Ovary (tissue), 10 donors: ENCODE data around the gene CEP83. TPM values are rescaled to one million over a fixed set of nuclear protein-coding genes. Genes with fewer than 3 reads are reported as not detected.

ENCODE experiments used
- DNase-seq, 5 donors: peaks; one replicate each; pipeline ENCODE4 v3.0.0-alpha.2; 2019 to 2020
- H3K27ac ChIP-seq, 2 donors: fragments of 200-600 bp; one replicate each; pipeline versions ENCODE4 v1.5.1 to v1.8.0; 2019 to 2022
- H3K27me3 ChIP-seq: fragments of 200-600 bp; one replicate; pipeline ENCODE4 v1.8.0; 2022
- H3K36me3 ChIP-seq: fragments of 200-600 bp; sonication (generic); one replicate; pipeline ENCODE4 v1.5.1; 2019
- H3K4me1 ChIP-seq: one replicate; pipeline ENCODE4 v1.8.1; 2013; ENCODE audit warnings: mild to moderate bottlenecking, moderate library complexity; ENCODE audit not compliant: insufficient read depth
- H3K4me3 ChIP-seq: fragments of 200-600 bp; sonication (generic); one replicate; pipeline ENCODE4 v1.5.1; 2017
- H3K9me3 ChIP-seq, 2 donors: fragments of 200-600 bp in 1 of 2; sonication (generic) in 1 of 2; one replicate each; pipeline versions ENCODE4 v1.5.1 to v1.8.1; 2013 to 2019; ENCODE audit warnings: mild to moderate bottlenecking in 1 of 2, moderate library complexity in 1 of 2
- EP300 ChIP-seq: sonication (generic); formaldehyde crosslinking; IDR thresholded peaks from one replicate; pipeline ENCODE4 v1.6.1; 2017; ENCODE audit warnings: antibody characterized with exemption
- POLR2A ChIP-seq: fragments of 450-650 bp; IDR thresholded peaks from one replicate; pipeline ENCODE4 v1.6.1; 2017; ENCODE audit warnings: antibody characterized with exemption, mild to moderate bottlenecking, moderate library complexity
- WGBS, 3 donors: extraction: QIAGEN DNeasy Blood & Tissue Kit in 1 of 3; methylation state at CpG; one replicate each; pipeline versions ENCODE4 v1.1.5 to v1.1.7; 2013 to 2017; 5-methylcytosine and 5-hydroxymethylcytosine counted together
- intact Hi-C, 4 donors: fragments of 100-400 bp; cut with DNase I; formaldehyde crosslinking; loops; one replicate each; pipeline versions ENCODE4 v1.11.0 to v1.15.1; 2022 to 2023
- long read RNA-seq, 3 donors: library from polyadenylated mRNA in 2 of 3; unstranded in 2 of 3; transcript quantifications; one replicate each; pipeline ENCODE4 v2.0.0 and lab custom pipeline, GENCODE V29; 2021 to 2026
- polyA plus RNA-seq, 2 donors: library from polyadenylated mRNA; stranded (reverse); fragments of 200-250 nt in 1 of 2; fragments of 350-450 nt in 1 of 2; fragmentation: Illumina TruSeq in 1 of 2; extraction: RNeasy Lipid Tissue Mini Kit (QIAGEN cat#74804) in 1 of 2; gene quantifications; one replicate each; pipeline ENCODE4 v1.2.3, GENCODE V29; 2013 to 2014
- total RNA-seq, 7 donors: library from RNA; depleted of rRNA in 2 of 7; stranded (reverse); fragments of >200 nt in 2 of 7; fragmentation: NEBNext Ultra II Directional in 3 of 7; extraction: Animal tissue kit (Norgen Biotek cat#: 25700) in 3 of 7; gene quantifications; one replicate each; pipeline versions ENCODE4 v1.1.0 to v1.2.4, GENCODE V29; 2016 to 2023
- TF ChIP-seq, protein P1 (sequence below), 3 donors: fragments of 450-650 bp in 2 of 3; fragments of 200-600 bp in 1 of 3; IDR thresholded peaks; one replicate each; pipeline versions ENCODE4 v1.5.1 to v1.8.0; 2016 to 2022; ENCODE audit warnings: antibody characterized with exemption in 3 of 3, mild to moderate bottlenecking in 1 of 3
- donor health status: DM: no; HTN: no; CAD: no; lungs with moderate emphysema.
- donor health status: DM: no; HTN: no; CAD: no.
- donor health status: Bipolar disorder and iron deficiency.
- donor health status: DM: yes; HTN: yes; CAD: no.
- donor health status: DM: no; HTN: no; CAD: no.
- donor health status: DM: yes; HTN: yes; CAD: no.

CEP83 gene
- total RNA-seq (10 to 100 TPM; 15.5 to 47.6 (median 21.2) TPM), polyA plus RNA-seq (1 to 10 TPM; 5.5 to 8.8 TPM)
- long read RNA-seq, donor 1, partial matches to known transcripts: 17 of 27 reads
- long read RNA-seq, donor 1, other reads (novel, unspliced or antisense): 7 of 27 reads
- long read RNA-seq, donor 2, partial matches to known transcripts: 0 of 4 reads
- long read RNA-seq, donor 2, other reads (novel, unspliced or antisense): 0 of 4 reads
- long read RNA-seq, donor 3, partial matches to known transcripts: 3 of 13 reads
- long read RNA-seq, donor 3, other reads (novel, unspliced or antisense): 7 of 13 reads

DNA sequence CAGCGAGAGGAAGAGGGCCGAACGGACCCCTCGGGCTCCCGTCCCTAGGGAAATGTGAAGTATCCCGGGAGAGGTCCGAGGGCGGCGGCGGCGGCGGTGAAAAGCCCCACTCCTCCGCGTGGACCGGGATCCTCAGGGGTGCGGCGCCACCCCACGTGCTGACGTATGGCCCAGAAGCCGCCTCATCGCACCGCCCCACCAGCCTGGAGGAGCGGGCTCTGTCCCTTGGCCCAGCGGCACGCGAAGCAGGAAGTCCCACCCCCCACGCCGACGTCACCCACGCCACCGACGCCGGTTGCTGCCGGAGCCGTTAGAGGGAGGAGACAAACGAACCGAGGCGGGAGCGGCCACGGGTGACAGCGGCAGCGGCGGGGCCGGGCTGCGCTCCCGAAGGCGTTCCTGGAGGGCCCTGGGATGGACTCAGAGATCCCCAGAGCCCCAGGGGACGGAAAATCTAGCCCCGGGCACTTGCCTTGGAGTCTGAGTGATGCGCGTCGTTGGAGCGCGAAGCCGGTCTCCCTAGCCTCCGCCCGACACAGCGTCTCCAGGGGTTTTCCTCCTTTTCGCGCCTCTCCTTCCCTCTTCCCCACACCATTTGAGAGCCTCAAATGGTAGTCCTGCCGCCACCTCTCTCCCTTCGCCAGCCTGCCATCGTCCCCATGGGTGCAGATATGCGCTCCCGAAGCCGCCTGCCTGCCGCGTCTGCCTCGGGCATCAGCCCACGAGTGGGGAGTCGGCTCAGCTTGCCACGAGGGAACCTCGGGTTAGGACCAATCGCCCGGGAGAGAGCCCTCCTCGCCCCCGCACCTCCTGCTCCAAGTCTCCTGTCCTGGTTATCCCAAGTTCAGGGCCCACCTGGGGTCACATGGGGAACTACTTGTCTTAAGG, at the start of gene CEP83:
CEP83 (minus strand) TSS at position 140 of the 888 bp plus-strand sequence. CDS start 47,377 bp downstream, outside the sequence.
- Histone ChIP-seq H3K9me3 (no peaks in the 10 kb centered on the region), H3K27ac (peak within 1 kb of the TSS; percentile 84 to 90), H3K27me3 (no peaks in the 10 kb centered on the region), H3K36me3 (no peaks in the 10 kb centered on the region), H3K4me3 (peak within 1 kb of the TSS; percentile 82), H3K4me1 (peaks cover 2% of the 10 kb centered on the region)
- intact Hi-C loops: no loop called here
- WGBS, 3 donors: 0 to 1% (median 0%) methylated on average over 77 of the region's 77 CpGs
- TF ChIP-seq POLR2A: peak; percentile 86
- TF ChIP-seq, protein P1, sequence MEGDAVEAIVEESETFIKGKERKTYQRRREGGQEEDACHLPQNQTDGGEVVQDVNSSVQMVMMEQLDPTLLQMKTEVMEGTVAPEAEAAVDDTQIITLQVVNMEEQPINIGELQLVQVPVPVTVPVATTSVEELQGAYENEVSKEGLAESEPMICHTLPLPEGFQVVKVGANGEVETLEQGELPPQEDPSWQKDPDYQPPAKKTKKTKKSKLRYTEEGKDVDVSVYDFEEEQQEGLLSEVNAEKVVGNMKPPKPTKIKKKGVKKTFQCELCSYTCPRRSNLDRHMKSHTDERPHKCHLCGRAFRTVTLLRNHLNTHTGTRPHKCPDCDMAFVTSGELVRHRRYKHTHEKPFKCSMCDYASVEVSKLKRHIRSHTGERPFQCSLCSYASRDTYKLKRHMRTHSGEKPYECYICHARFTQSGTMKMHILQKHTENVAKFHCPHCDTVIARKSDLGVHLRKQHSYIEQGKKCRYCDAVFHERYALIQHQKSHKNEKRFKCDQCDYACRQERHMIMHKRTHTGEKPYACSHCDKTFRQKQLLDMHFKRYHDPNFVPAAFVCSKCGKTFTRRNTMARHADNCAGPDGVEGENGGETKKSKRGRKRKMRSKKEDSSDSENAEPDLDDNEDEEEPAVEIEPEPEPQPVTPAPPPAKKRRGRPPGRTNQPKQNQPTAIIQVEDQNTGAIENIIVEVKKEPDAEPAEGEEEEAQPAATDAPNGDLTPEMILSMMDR (IDR thresholded peaks at IDR 0.05): no peak
- peak; percentile 97 to 98 (median 97) for DNase-seq

DNA sequence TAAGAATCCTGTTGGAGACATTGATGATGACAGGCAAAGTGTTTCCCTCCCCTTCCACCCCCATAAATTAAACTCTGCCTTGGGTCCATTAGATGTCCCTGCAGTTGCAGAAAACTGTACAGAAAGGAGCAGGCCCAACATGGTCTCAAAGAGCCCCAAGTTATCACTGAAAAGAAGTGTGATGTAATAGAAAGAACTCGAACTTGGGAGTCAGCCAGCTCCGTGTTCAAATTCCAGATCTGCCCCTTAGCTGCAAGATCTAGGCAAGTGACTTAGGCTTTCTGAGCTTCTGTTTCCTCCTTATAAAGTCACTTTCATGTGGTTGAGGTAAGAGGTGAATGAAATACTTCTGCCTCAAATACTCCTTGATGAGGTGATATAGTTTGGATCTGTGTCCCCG, 49.6 kb upstream of the CEP83 start:
- Histone ChIP-seq H3K36me3 (no peaks in the 10 kb centered on the region), H3K27me3 (no peaks in the 10 kb centered on the region), H3K27ac (no peak overlapping the region), H3K4me1 (no peaks in the 10 kb centered on the region), H3K9me3 (no peaks in the 10 kb centered on the region), H3K4me3 (no peak overlapping the region)
- intact Hi-C loops: no loop called here
- 84 to 88% (median 84%) methylated on average over 3 of the region's 3 CpGs for WGBS, 3 donors
- no peak for TF ChIP-seq EP300
- TF ChIP-seq, protein P1 (IDR thresholded peaks at IDR 0.05): no peak
- TF ChIP-seq POLR2A: no peak
- no peak for DNase-seq

DNA sequence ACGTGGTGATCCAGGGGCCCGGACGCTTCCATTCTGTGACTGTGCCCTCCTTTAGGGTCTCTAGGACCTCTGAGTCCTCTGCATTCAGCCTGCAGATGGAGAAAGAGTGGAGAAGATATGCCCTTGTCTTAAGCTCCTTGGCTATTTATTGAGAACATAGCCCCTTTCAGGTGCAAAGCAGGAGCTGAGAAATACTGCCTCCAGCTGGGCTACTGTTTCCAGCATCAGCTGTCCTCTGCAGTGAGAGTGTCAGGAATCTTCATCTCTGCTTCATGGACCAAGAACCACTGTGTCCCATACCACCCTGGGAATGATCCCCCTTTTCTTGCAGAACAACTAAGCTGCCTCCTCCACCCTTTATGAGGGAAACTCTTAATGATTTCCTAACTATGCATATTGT, 47.8 kb upstream of the CEP83 start:
- no peaks in the 10 kb centered on the region for H3K27me3 ChIP-seq
- TF ChIP-seq EP300: no peak
- TF ChIP-seq, protein P1 (IDR thresholded peaks at IDR 0.05): no peak
- no peak for TF ChIP-seq POLR2A
- no peaks in the 10 kb centered on the region for H3K36me3 ChIP-seq
- intact Hi-C loops: no loop called here
- H3K27ac ChIP-seq: no peak overlapping the region
- DNase-seq: no peak
- H3K9me3 ChIP-seq: no peaks in the 10 kb centered on the region
- WGBS, 3 donors: 96 to 98% (median 97%) methylated on average over 3 of the region's 3 CpGs
- H3K4me3 ChIP-seq: no peak overlapping the region
- no peaks in the 10 kb centered on the region for H3K4me1 ChIP-seq

DNA sequence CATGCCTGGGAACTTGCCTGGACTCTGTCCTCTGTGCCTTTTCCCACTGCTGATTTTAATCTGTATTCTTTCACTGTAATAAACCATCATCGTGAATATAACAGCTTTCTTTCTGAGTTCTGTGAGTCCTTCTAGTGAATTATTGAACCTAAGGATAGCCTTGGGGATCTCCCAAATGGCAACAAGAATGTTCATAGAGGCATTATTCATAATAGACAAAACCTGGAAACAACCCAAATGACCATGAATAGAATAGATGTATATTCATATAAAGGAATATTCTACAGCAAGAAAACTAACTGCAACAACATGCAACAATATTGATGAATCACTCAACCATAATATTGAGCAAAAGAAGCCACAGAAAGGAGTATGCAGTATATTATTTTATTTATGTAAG, 44.7 kb upstream of the CEP83 start:
- Histone ChIP-seq H3K27ac (no peak overlapping the region), H3K4me3 (no peak overlapping the region), H3K27me3 (no peaks in the 10 kb centered on the region), H3K9me3 (no peaks in the 10 kb centered on the region), H3K36me3 (no peaks in the 10 kb centered on the region), H3K4me1 (no peaks in the 10 kb centered on the region)
- no peak for DNase-seq
- 93 to 95% (median 94%) methylated on average over 1 of the region's 1 CpG for WGBS, 3 donors
- intact Hi-C loops: no loop called here
- TF ChIP-seq, protein P1 (IDR thresholded peaks at IDR 0.05): no peak
- no peak for TF ChIP-seq POLR2A
- no peak for TF ChIP-seq EP300
